SK-N-DZ (cell line): ENCODE results near the gene RNF187.

Experiments
- DNase-seq: peaks from one replicate; pipeline ENCODE4 v3.0.0-alpha.2; 2015; ENCODE audit warnings: low spot score
- small RNA-seq, 2 experiments: library from RNA; depleted of rRNA; stranded (forward); fragments of <200 nt; gene quantifications; one replicate each; pipeline ENCODE3, GENCODE V24; 2014

RNF187 gene

DNA sequence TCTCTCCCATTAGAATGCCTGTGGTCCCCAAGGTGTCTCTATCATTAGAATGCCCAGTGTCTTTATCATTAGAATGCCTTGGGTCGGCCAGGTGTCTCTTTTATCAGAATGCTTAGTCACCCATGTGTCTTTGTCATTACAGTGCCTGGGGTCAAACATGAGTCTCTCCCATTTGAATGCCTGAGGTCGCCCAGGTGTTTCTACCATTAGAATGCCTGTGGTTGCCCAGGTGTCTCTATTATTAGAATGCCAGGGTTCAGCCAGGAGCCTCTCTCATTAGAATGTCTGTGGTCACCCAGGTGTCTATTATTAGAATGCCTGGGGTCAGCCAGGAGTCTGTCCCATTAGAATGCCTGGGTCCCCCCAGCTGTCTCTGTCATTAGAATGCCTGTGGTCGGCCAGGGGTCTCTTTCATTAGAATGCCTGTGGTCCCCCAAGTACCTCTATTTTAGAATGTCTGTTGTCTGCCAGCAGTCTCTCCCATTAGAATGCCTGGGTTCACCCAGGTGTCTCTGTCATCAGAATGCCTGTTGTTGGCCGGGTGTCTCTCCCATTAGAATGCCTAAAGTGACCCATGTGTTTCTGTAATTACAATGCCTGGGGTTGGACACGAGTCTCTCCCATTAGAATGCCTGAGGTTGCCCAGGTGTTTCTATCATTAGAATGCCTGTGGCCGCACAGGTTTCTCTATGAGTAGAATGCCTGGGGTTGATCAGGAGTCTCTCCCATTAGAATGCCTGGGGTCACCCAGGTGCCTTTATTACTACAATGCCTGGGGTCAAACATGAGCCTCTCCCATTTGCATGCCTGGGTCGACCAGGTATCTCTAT, 57.1 kb downstream of the RNF187 start:
- DNase-seq, result no peak

DNA sequence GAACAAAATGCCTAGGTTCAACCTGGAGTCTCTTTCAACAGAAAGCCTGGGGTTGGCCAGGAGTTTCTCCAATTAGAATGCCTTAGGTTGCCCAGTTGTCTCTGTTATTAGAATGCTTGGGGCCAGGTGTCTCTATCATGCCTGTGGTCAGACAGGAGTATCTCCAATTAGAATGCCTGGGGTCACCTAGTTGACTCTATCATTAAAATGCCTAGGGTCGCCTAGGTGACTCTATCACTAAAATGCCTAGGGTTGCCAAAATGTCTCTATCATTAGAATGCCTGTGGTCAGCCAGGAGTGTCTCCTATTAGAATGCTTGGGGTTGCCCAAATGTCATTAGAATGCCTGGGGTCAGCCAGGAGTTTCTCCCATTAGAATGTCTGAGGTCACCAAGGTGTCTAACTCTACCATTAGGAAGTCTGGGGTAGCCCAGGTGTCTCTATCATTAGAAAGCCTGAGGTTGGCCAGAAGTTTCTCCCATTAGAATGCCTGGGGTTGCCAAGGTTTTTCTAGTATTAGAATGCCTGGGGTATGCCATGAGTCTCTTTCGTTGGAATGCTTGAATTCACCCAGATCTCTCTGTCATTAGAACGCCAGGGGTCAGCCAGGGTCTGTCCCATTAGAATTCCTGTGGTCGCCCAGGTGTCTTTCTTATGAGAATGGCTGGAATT, 57.9 kb downstream of the RNF187 start:
- no peak for DNase-seq

Small RNAs within 50 kb of the gene (small RNA-seq; reads per million reads assigned to genes)
- gene MIR4666A, result 0 to 0.13 reads per million in 2 experiments
